ENCODE measurements around the gene VSTM2B.

Gene VSTM2B

GRCh38 chr19:29517946-29518345, 7.8 kb upstream of the VSTM2B start:
- TF ChIP-seq SIN3A (IDR thresholded peaks at IDR 0.05; ENCODE audit: borderline replicate concordance, insufficient read depth, low read length) (no peak), FOXP2 (optimal IDR thresholded peaks at IDR 0.05; ENCODE audit: borderline replicate concordance, extremely low read depth, extremely low read length, insufficient read depth) (no peak), REST (IDR thresholded peaks at IDR 0.05; ENCODE audit: insufficient read depth in 1 of 2, low read depth in 2 of 2, low read length in 2 of 2) (no peak), POLR2AphosphoS5 (IDR thresholded peaks at IDR 0.05; ENCODE audit: low read depth, low read length) (no peak), TAF1 (IDR thresholded peaks at IDR 0.05; ENCODE audit: borderline replicate concordance, insufficient read depth, low read length) (no peak)

DNA sequence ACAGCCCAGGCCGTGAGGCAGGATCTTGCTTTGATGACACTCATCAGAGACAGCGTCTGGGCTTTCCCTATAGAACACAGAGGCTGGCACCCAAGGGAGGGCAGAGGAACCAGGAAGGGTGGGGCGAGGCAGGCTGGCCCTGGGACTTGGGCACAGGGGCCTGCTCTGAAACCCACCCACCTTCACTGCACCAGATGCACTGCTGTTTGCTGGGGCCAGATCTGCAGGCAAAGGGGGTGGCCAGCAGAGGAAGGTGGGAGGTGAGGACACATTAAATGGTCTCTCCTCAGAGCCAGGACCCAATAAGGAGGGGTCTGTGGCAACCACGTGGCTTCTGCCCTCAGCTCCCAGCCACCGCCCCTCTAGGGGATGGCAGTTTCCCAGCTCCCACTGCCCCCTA, 6.6 kb upstream of the VSTM2B start:
- TF ChIP-seq POLR2AphosphoS5 (IDR thresholded peaks at IDR 0.05; ENCODE audit: low read depth, low read length) (no peak), FOXP2 (optimal IDR thresholded peaks at IDR 0.05; ENCODE audit: borderline replicate concordance, extremely low read depth, extremely low read length, insufficient read depth) (no peak), REST (IDR thresholded peaks at IDR 0.05; ENCODE audit: insufficient read depth in 1 of 2, low read depth in 2 of 2, low read length in 2 of 2) (no peak), SIN3A (IDR thresholded peaks at IDR 0.05; ENCODE audit: borderline replicate concordance, insufficient read depth, low read length) (no peak), TAF1 (IDR thresholded peaks at IDR 0.05; ENCODE audit: borderline replicate concordance, insufficient read depth, low read length) (no peak)

DNA sequence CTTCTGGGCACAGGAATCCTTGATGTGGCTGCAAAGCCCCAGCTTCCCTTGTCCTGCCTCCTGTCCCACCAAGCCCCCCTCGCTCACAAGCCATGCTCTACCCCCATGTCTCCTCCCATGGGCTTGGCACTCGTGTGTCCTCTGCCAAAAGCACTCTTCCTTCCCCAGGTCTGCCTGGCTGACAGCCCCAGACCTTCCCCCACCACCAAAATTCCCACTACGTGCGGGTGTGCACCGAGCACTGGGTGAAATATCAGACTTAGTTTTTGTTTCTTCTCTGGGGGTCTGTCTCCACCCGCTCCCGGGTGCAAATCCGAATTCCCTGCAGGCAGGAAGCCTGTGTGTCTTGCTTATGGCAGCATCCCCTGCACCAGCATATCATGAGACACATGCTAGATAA, 5.9 kb upstream of the VSTM2B start:
- TF ChIP-seq FOXP2 (optimal IDR thresholded peaks at IDR 0.05; ENCODE audit: borderline replicate concordance, extremely low read depth, extremely low read length, insufficient read depth), result no peak
- no peak for TF ChIP-seq TAF1 (IDR thresholded peaks at IDR 0.05; ENCODE audit: borderline replicate concordance, insufficient read depth, low read length)
- TF ChIP-seq POLR2AphosphoS5 (IDR thresholded peaks at IDR 0.05; ENCODE audit: low read depth, low read length), result no peak
- TF ChIP-seq SIN3A (IDR thresholded peaks at IDR 0.05; ENCODE audit: borderline replicate concordance, insufficient read depth, low read length), result no peak
- TF ChIP-seq REST (IDR thresholded peaks at IDR 0.05; ENCODE audit: insufficient read depth in 1 of 2, low read depth in 2 of 2, low read length in 2 of 2), result no peak

GRCh38 chr19:29520390-29520789, 5.4 kb upstream of the VSTM2B start:
- TF ChIP-seq SIN3A (IDR thresholded peaks at IDR 0.05; ENCODE audit: borderline replicate concordance, insufficient read depth, low read length) (no peak), POLR2AphosphoS5 (IDR thresholded peaks at IDR 0.05; ENCODE audit: low read depth, low read length) (no peak), TAF1 (IDR thresholded peaks at IDR 0.05; ENCODE audit: borderline replicate concordance, insufficient read depth, low read length) (no peak), FOXP2 (optimal IDR thresholded peaks at IDR 0.05; ENCODE audit: borderline replicate concordance, extremely low read depth, extremely low read length, insufficient read depth) (no peak), REST (IDR thresholded peaks at IDR 0.05; ENCODE audit: insufficient read depth in 1 of 2, low read depth in 2 of 2, low read length in 2 of 2) (no peak)
